Sigmoid colon (tissue), 7 donors: ENCODE measurements around the gene NDST1. TPM values are rescaled to one million over a fixed set of nuclear protein-coding genes. Genes with fewer than 3 reads are reported as not detected.

Experiments used
- DNase-seq: peaks from one replicate; pipeline ENCODE4 v3.0.0-alpha.2; 2019
- H3K27ac ChIP-seq, 4 donors: fragments of 200-600 bp; sonication (generic); one replicate each; pipeline ENCODE4 v1.5.1; 2016 to 2019; ENCODE audit warnings: mild to moderate bottlenecking in 1 of 4
- H3K27me3 ChIP-seq, 3 donors: fragments of 200-600 bp; sonication (generic); one replicate each; pipeline ENCODE4 v1.5.1; 2019; ENCODE audit warnings: mild to moderate bottlenecking in 1 of 3
- H3K36me3 ChIP-seq, 4 donors: fragments of 200-600 bp; sonication (generic); one replicate each; pipeline ENCODE4 v1.5.1; 2016 to 2019
- H3K4me1 ChIP-seq, 4 donors: fragments of 200-600 bp; sonication (generic); one replicate each; pipeline ENCODE4 v1.5.1; 2017 to 2019
- H3K4me3 ChIP-seq, 4 donors: fragments of 200-600 bp; sonication (generic); one replicate each; pipeline ENCODE4 v1.5.1; 2017 to 2019; ENCODE audit warnings: mild to moderate bottlenecking in 2 of 4, moderate library complexity in 1 of 4
- H3K9me3 ChIP-seq, 4 donors: fragments of 200-600 bp in 3 of 4; sonication (generic) in 3 of 4; one replicate each; pipeline versions ENCODE4 v1.5.1 to v1.6.1; 2013 to 2019
- CTCF ChIP-seq, 4 experiments: fragments of 450-650 bp in 3 of 4; fragments of 200-600 bp in 1 of 4; IDR thresholded peaks; one replicate each; pipeline ENCODE4 v1.5.1; 2016 to 2019; ENCODE audit warnings: antibody characterized with exemption in 4 of 4, mild to moderate bottlenecking in 3 of 4, moderate library complexity in 2 of 4
- EP300 ChIP-seq, 4 donors: sonication (generic); formaldehyde crosslinking; IDR thresholded peaks; one replicate each; pipeline ENCODE4 v1.6.1; 2017; ENCODE audit warnings: antibody characterized with exemption in 4 of 4
- POLR2A ChIP-seq, 2 donors: fragments of 450-650 bp; IDR thresholded peaks; one replicate each; pipeline ENCODE4 v1.6.1; 2016; ENCODE audit warnings: antibody characterized with exemption in 2 of 2, mild to moderate bottlenecking in 2 of 2, moderate library complexity in 2 of 2
- POLR2AphosphoS5 ChIP-seq, 4 donors: sonication (generic); formaldehyde crosslinking; IDR thresholded peaks; one replicate each; pipeline ENCODE4 v1.6.1; 2017; ENCODE audit warnings: antibody characterized with exemption in 4 of 4
- WGBS, 2 donors: extraction: QIAGEN DNeasy Blood & Tissue Kit; methylation state at CpG; one replicate each; pipeline ENCODE4 v1.1.7; 2013; 5-methylcytosine and 5-hydroxymethylcytosine counted together
- intact Hi-C: fragments of 100-400 bp; cut with DNase I; formaldehyde crosslinking; loops from one replicate; pipeline ENCODE4 v1.15.1; 2023
- polyA plus RNA-seq, 3 donors: library from polyadenylated mRNA; stranded (reverse); fragments of 200-250 nt; gene quantifications; one replicate each; pipeline ENCODE4 v1.2.3, GENCODE V29; 2013
- total RNA-seq, 4 donors: library from RNA; depleted of rRNA; stranded (reverse); fragments of >200 nt; gene quantifications; one replicate each; pipeline ENCODE4 v1.1.0, GENCODE V29; 2016
- donor health status: healthy with polysubstance abuse.
- donor health status: Bipolar disorder and iron deficiency.
- donor health status: healthy.

Gene NDST1
- total and polyA plus RNA-seq, 7 donors = 5.4 to 74.8 (median 39.4) TPM

- DNase-seq = no peak
- intact Hi-C loops = no loop called here
- H3K9me3 ChIP-seq = no peaks in the 10 kb centered on the region
- H3K27ac ChIP-seq = peak overlapping the region in 1 of 4 donors; percentile 22
- 80 to 83% methylated on average over 3 of the region's 3 CpGs for WGBS, 2 donors
- H3K4me1 ChIP-seq = peaks cover 0 to 25% (median 17%) of the 10 kb centered on the region in 4 donors
- H3K36me3 ChIP-seq = peaks cover 10 to 61% (median 40%) of the 10 kb centered on the region in 4 donors
- no peaks in the 10 kb centered on the region for H3K27me3 ChIP-seq
- no peak overlapping the region for H3K4me3 ChIP-seq
- TF ChIP-seq POLR2A (IDR thresholded peaks at IDR 0.05) (no peak), POLR2AphosphoS5 (IDR thresholded peaks at IDR 0.05) (no peak), EP300 (IDR thresholded peaks at IDR 0.05) (no peak), CTCF (IDR thresholded peaks at IDR 0.05) (no peak)
Observed at GRCh38 chr5:150530423-150530822, 22.5 kb downstream of the NDST1 start.

- H3K27me3 ChIP-seq = no peaks in the 10 kb centered on the region
- no peak for DNase-seq
- intact Hi-C loops = no loop called here
- WGBS, 2 donors = 96 to 97% methylated on average over 9 of the region's 9 CpGs
- no peak for TF ChIP-seq POLR2A (IDR thresholded peaks at IDR 0.05)
- TF ChIP-seq CTCF (IDR thresholded peaks at IDR 0.05) = no peak
- no peak for TF ChIP-seq POLR2AphosphoS5 (IDR thresholded peaks at IDR 0.05)
- TF ChIP-seq EP300 (IDR thresholded peaks at IDR 0.05) = no peak
- H3K4me3 ChIP-seq = no peak overlapping the region
- H3K27ac ChIP-seq = peak overlapping the region in 1 of 4 donors; percentile 22
- H3K4me1 ChIP-seq = peaks cover 0 to 20% (median 14%) of the 10 kb centered on the region in 4 donors
- no peaks in the 10 kb centered on the region for H3K9me3 ChIP-seq
- H3K36me3 ChIP-seq = peaks cover 13 to 68% (median 46%) of the 10 kb centered on the region in 4 donors
Observed at GRCh38 chr5:150530951-150531588, 23.1 kb downstream of the NDST1 start.

- H3K27me3 ChIP-seq = no peaks in the 10 kb centered on the region
- DNase-seq = no peak
- H3K36me3 ChIP-seq = peaks cover 13 to 74% (median 51%) of the 10 kb centered on the region in 4 donors
- no peak overlapping the region for H3K4me3 ChIP-seq
- intact Hi-C loops = no loop called here
- peaks cover 0 to 13% (median 8%) of the 10 kb centered on the region in 4 donors for H3K4me1 ChIP-seq
- TF ChIP-seq POLR2AphosphoS5 (IDR thresholded peaks at IDR 0.05) = no peak
- TF ChIP-seq EP300 (IDR thresholded peaks at IDR 0.05) = no peak
- TF ChIP-seq POLR2A (IDR thresholded peaks at IDR 0.05) = no peak
- TF ChIP-seq CTCF (IDR thresholded peaks at IDR 0.05) = no peak
- H3K27ac ChIP-seq = no peak overlapping the region
- WGBS, 2 donors = 95 to 96% methylated on average over 9 of the region's 9 CpGs
- H3K9me3 ChIP-seq = no peaks in the 10 kb centered on the region
Observed at GRCh38 chr5:150531686-150532085, 23.8 kb downstream of the NDST1 start.

GRCh38 chr5:150532151-150532550 is 24.2 kb downstream of the NDST1 start:
- DNase-seq = no peak
- H3K27ac ChIP-seq = no peak overlapping the region
- H3K9me3 ChIP-seq = no peaks in the 10 kb centered on the region
- no peak overlapping the region for H3K4me3 ChIP-seq
- intact Hi-C loops = no loop called here
- TF ChIP-seq POLR2AphosphoS5 (IDR thresholded peaks at IDR 0.05) = no peak
- no peak for TF ChIP-seq CTCF (IDR thresholded peaks at IDR 0.05)
- TF ChIP-seq POLR2A (IDR thresholded peaks at IDR 0.05) = no peak
- no peak for TF ChIP-seq EP300 (IDR thresholded peaks at IDR 0.05)
- 87 to 95% methylated on average over 7 of the region's 7 CpGs for WGBS, 2 donors
- peaks cover 13 to 78% (median 54%) of the 10 kb centered on the region in 4 donors for H3K36me3 ChIP-seq
- no peaks in the 10 kb centered on the region for H3K27me3 ChIP-seq
- H3K4me1 ChIP-seq = peaks cover 0 to 9% (median 5%) of the 10 kb centered on the region in 4 donors
